ENCODE data around the gene TMED8. TPM values are rescaled to one million over a fixed set of nuclear protein-coding genes. Genes with fewer than 3 reads are reported as not detected.

Gene TMED8
- polyA plus RNA-seq, 1 donor (not counting 4 experiments of a cell fraction or from before 2014, with no cell fraction given), result 7.3 TPM

- H3K79me2 ChIP-seq (ENCODE audit: control insufficient read depth, insufficient read depth, low read length), result no peaks in the 10 kb centered on the region
- H3K27ac ChIP-seq (ENCODE audit: control insufficient read depth, insufficient read depth, low read length), result no peak overlapping the region
- no peak for TF ChIP-seq EZH2 (IDR thresholded peaks at IDR 0.05; ENCODE audit: low read length)
- TF ChIP-seq, protein P1, sequence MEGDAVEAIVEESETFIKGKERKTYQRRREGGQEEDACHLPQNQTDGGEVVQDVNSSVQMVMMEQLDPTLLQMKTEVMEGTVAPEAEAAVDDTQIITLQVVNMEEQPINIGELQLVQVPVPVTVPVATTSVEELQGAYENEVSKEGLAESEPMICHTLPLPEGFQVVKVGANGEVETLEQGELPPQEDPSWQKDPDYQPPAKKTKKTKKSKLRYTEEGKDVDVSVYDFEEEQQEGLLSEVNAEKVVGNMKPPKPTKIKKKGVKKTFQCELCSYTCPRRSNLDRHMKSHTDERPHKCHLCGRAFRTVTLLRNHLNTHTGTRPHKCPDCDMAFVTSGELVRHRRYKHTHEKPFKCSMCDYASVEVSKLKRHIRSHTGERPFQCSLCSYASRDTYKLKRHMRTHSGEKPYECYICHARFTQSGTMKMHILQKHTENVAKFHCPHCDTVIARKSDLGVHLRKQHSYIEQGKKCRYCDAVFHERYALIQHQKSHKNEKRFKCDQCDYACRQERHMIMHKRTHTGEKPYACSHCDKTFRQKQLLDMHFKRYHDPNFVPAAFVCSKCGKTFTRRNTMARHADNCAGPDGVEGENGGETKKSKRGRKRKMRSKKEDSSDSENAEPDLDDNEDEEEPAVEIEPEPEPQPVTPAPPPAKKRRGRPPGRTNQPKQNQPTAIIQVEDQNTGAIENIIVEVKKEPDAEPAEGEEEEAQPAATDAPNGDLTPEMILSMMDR (optimal IDR thresholded peaks at IDR 0.05 in 1 of 3, IDR thresholded peaks at IDR 0.05 in 1 of 3, conservative IDR thresholded peaks at IDR 0.05 in 1 of 3; ENCODE audit: extremely low read depth in 1 of 3, insufficient read depth in 2 of 3, low read length in 3 of 3), result peak; percentile 84 to 90 (median 87)
- FAIRE-seq (peak; percentile 39), DNase-seq (ENCODE audit: low read depth, low spot score) (peak; percentile 62)
- H3K9me1 ChIP-seq (ENCODE audit: control insufficient read depth, extremely low read depth, insufficient read depth, low read length), result no peaks in the 10 kb centered on the region
- no peaks in the 10 kb centered on the region for H3K27me3 ChIP-seq (ENCODE audit: control insufficient read depth, extremely low read depth, insufficient read depth, low read length)
- no peak overlapping the region for H2AFZ ChIP-seq (ENCODE audit: control insufficient read depth, low read length)
- no peak overlapping the region for H3K4me3 ChIP-seq (ENCODE audit: control insufficient read depth in 2 of 3, extremely low read depth in 1 of 3, insufficient read depth in 2 of 3, low read depth in 1 of 3, low read length in 3 of 3)
- H3K9me3 ChIP-seq (ENCODE audit: control insufficient read depth, low read depth, low read length), result no peaks in the 10 kb centered on the region
- H4K20me1 ChIP-seq (ENCODE audit: control insufficient read depth, extremely low read depth, insufficient read depth, low read length), result no peaks in the 10 kb centered on the region
- no peak overlapping the region for H3K9ac ChIP-seq (ENCODE audit: control insufficient read depth, extremely low read depth, insufficient read depth, low read length)
- peaks cover 22% of the 10 kb centered on the region for H3K4me1 ChIP-seq (ENCODE audit: control insufficient read depth, extremely low read depth, insufficient read depth, low read length)
- dilution Hi-C loops (cut with MboI; ENCODE audit: extremely low pct_ligation_motif_present, low sequenced_read_pairs), result no loop called here
- H3K36me3 ChIP-seq (ENCODE audit: control insufficient read depth in 2 of 2, extremely low read depth in 1 of 2, insufficient read depth in 2 of 2, low read length in 2 of 2), result peaks cover 13 to 32% of the 10 kb centered on the region in 2 experiments
- H3K4me2 ChIP-seq (ENCODE audit: control insufficient read depth, extremely low read depth, insufficient read depth, low read depth, low read length), result no peak overlapping the region
Measured at GRCh38 chr14:77301103-77301502, 75.8 kb downstream of the TMED8 start.

- no peaks in the 10 kb centered on the region for H3K9me3 ChIP-seq (ENCODE audit: control insufficient read depth, low read depth, low read length)
- no peak overlapping the region for H3K4me3 ChIP-seq (ENCODE audit: control insufficient read depth in 2 of 3, extremely low read depth in 1 of 3, insufficient read depth in 2 of 3, low read depth in 1 of 3, low read length in 3 of 3)
- H2AFZ ChIP-seq (ENCODE audit: control insufficient read depth, low read length), result no peak overlapping the region
- peaks cover 9 to 31% of the 10 kb centered on the region in 2 experiments for H3K36me3 ChIP-seq (ENCODE audit: control insufficient read depth in 2 of 2, extremely low read depth in 1 of 2, insufficient read depth in 2 of 2, low read length in 2 of 2)
- no peak overlapping the region for H3K27ac ChIP-seq (ENCODE audit: control insufficient read depth, insufficient read depth, low read length)
- no peak for TF ChIP-seq EZH2 (IDR thresholded peaks at IDR 0.05; ENCODE audit: low read length)
- TF ChIP-seq, protein P1 (optimal IDR thresholded peaks at IDR 0.05 in 1 of 3, IDR thresholded peaks at IDR 0.05 in 1 of 3, conservative IDR thresholded peaks at IDR 0.05 in 1 of 3; ENCODE audit: extremely low read depth in 1 of 3, insufficient read depth in 2 of 3, low read length in 3 of 3), result no peak
- no peak overlapping the region for H3K4me2 ChIP-seq (ENCODE audit: control insufficient read depth, extremely low read depth, insufficient read depth, low read depth, low read length)
- dilution Hi-C loops (cut with MboI; ENCODE audit: extremely low pct_ligation_motif_present, low sequenced_read_pairs), result no loop called here
- H3K79me2 ChIP-seq (ENCODE audit: control insufficient read depth, insufficient read depth, low read length), result no peaks in the 10 kb centered on the region
- no peaks in the 10 kb centered on the region for H3K27me3 ChIP-seq (ENCODE audit: control insufficient read depth, extremely low read depth, insufficient read depth, low read length)
- FAIRE-seq, result no peak
- no peak overlapping the region for H3K9ac ChIP-seq (ENCODE audit: control insufficient read depth, extremely low read depth, insufficient read depth, low read length)
- H3K4me1 ChIP-seq (ENCODE audit: control insufficient read depth, extremely low read depth, insufficient read depth, low read length), result peaks cover 22% of the 10 kb centered on the region
- H3K9me1 ChIP-seq (ENCODE audit: control insufficient read depth, extremely low read depth, insufficient read depth, low read length), result no peaks in the 10 kb centered on the region
- no peaks in the 10 kb centered on the region for H4K20me1 ChIP-seq (ENCODE audit: control insufficient read depth, extremely low read depth, insufficient read depth, low read length)
- no peak for DNase-seq (ENCODE audit: low read depth, low spot score)
Measured at GRCh38 chr14:77299771-77300170, 77.1 kb downstream of the TMED8 start.

All from keratinocyte (primary cell).